C4-2B (cell line): ENCODE measurements around the gene TSPAN4.

ENCODE experiments used
- ZFX ChIP-seq: fragments of 450-650 bp; IDR thresholded peaks from 2 replicates; pipeline ENCODE4 v1.6.1; 2017
- TF ChIP-seq, protein P1 (sequence below): fragments of 450-650 bp; conservative IDR thresholded peaks from 2 replicates; pipeline ENCODE4 v1.5.1; 2017; ENCODE audit warnings: mild to moderate bottlenecking

DNA sequence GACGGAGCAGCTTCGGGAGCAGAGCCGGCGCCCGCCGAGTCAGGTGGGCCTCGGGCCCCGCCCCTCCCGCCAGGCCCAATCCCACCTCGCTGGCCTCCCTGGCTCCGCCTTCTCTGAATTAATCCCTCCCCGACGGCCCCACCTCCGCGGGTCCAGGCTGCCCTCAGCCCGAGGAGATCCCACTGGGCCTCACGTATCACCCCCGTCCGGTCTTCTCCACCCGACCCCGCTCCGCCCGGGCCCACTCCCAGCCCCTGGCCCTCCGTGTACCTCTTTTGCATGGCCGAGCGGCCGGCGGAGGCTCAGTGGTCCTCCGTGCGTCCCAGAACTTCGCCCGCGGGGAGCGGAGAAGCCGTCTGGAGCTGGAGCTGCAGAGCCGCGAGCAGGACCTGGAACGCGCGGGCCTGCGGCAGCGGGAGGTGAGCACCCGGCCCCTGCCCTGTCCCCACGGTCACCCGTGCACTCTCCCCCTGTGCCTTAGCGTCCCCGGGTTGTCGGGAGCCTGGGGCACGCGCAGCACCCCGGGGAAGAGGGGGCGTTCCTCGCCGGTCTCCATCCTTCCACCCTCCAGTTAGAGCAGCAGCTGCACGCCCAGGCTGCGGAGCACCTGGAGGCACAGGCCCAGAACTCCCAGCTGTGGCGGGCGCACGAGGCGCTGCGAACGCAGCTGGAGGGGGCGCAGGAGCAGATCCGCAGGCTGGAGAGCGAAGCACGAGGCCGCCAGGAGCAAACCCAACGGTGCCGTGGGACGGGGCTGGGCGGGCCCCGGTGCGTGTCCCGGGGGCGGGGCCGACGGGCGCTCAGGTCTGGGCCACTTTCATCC, 12.1 kb upstream of the TSPAN4 start:
- TF ChIP-seq, protein P1, sequence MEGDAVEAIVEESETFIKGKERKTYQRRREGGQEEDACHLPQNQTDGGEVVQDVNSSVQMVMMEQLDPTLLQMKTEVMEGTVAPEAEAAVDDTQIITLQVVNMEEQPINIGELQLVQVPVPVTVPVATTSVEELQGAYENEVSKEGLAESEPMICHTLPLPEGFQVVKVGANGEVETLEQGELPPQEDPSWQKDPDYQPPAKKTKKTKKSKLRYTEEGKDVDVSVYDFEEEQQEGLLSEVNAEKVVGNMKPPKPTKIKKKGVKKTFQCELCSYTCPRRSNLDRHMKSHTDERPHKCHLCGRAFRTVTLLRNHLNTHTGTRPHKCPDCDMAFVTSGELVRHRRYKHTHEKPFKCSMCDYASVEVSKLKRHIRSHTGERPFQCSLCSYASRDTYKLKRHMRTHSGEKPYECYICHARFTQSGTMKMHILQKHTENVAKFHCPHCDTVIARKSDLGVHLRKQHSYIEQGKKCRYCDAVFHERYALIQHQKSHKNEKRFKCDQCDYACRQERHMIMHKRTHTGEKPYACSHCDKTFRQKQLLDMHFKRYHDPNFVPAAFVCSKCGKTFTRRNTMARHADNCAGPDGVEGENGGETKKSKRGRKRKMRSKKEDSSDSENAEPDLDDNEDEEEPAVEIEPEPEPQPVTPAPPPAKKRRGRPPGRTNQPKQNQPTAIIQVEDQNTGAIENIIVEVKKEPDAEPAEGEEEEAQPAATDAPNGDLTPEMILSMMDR: no peak
- TF ChIP-seq ZFX: no peak
